RPMI8226 (cell line): ENCODE results near the gene CTSD.

Source experiments
- DNase-seq: peaks from one replicate; pipeline ENCODE4 v3.0.0-alpha.2; 2015

Gene CTSD

GRCh38 chr11:1742869-1743584, 20.7 kb downstream of the CTSD start:
- no peak for DNase-seq

DNA sequence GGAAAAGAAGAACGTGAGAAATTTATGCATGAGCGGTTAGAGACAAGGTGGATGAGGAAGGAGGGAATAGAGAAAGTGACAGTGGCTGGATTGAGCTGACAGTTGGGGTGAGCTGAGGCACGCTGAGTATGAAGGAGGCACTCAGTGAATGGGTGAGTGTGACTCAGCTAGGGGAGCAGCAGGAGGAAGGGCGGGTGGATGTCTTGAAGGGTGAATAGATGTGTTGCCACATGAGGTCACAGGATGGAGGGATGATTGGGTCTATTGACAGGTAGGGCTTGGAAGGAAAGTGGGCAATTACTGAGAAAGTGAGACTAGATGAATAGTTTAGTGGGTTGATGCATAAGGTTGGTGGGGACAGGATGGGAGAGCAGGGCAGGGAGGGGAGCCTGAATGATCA, 21.4 kb downstream of the CTSD start:
- no peak for DNase-seq

GRCh38 chr11:1741741-1742140, 22.0 kb downstream of the CTSD start:
- no peak for DNase-seq

- no peak for DNase-seq
These were observed 22.8 kb downstream of the CTSD start for GRCh38 chr11:1740786-1741530.

DNA sequence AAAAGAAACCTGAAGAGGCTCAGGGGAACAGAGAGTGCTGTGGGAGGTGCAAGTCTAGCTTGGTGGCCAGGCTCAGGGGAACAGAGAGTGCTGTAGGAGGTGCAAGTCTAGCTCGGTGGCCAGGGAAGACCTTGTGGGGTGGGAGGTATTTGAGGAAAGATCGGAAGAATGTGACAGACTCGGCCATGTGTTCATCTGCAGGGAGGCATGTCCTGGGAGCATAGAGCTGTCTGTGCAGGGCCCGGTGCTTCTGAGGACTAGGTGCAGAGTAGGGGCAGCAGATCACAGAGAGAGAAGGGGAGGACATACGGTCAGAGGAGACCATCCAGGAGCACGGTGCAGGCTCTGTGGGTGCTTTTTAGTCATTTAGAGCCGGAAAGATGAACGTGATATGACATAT, 24.2 kb downstream of the CTSD start:
- no peak for DNase-seq

DNA sequence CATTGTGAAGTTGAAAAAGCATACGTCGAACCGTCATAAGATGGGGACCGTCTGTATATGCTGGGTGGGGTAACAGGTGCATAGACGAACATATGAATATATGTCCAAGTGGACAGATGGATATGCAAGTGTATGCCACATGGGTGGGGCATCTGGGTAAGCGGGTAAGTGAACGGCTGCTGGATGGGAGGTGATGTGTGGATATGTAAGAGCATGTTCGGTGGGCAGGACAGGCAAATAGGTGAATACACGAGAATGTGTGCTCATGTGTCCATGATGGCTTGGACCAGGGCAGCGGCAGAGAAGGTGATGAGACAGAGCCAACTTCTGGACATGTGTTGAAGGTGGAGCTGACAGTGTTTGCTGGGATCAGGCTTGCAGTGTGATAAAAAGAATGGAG, 25.3 kb downstream of the CTSD start:
- no peak for DNase-seq

GRCh38 chr11:1737080-1737757, 26.5 kb downstream of the CTSD start:
- DNase-seq, result no peak

DNA sequence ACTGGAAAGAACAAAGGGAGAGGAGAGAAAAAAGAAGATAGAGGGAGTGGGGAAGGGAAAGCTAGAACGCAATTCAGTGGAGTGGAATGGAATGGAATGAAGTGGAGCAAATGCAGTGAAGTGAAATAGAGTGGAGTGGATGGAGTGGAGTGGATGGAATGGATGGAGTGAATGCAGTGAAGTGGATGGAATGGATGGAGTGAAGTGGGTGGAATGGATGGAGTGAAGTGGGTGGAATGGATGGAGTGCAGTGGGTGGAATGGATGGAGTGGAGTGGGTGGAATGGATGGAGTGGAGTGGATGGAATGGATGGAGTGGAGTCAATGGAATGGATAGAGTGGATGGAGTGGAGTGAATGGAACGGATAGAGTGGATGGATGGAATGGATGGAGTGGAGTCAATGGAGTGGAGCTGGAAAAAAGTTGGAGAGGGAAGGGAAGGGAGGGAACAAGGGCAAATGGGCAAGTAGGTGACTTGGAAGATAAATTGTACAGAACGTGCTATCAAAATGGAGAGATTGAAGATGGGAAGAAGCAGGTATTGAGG, 27.2 kb downstream of the CTSD start:
- no peak for DNase-seq

GRCh38 chr11:1735271-1735670, 28.5 kb downstream of the CTSD start:
- no peak for DNase-seq

- DNase-seq, result no peak
These were observed 29.1 kb downstream of the CTSD start for GRCh38 chr11:1734641-1735081.

- DNase-seq, result no peak
These were observed 29.7 kb downstream of the CTSD start for GRCh38 chr11:1733716-1734640.

GRCh38 chr11:1733009-1733715, 30.6 kb downstream of the CTSD start:
- no peak for DNase-seq

GRCh38 chr11:1732418-1733008, 31.2 kb downstream of the CTSD start:
- no peak for DNase-seq

DNA sequence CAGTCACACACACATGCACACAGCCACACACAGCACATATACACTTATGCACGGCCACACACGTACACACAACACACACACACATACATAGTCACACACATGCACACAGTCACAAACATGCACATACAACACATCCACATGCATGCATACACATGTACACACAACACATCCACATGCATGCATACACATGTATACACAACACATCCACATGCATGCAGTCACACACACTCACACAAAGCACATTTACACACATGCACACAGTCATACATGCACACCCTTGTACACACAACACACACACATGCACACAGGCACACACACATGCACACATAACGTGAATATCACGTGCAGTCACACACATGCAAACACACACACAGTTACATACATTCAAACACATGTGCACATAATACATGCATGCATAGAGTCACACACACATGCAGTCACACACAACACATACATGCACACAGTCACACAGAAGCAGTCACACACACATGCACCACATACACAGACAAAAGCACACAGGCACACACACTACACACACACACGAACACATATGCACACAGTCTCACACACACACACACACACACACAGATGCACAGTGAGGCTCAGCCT, 32.2 kb downstream of the CTSD start:
- DNase-seq, result no peak

GRCh38 chr11:1730059-1730629, 33.6 kb downstream of the CTSD start:
- no peak for DNase-seq

DNA sequence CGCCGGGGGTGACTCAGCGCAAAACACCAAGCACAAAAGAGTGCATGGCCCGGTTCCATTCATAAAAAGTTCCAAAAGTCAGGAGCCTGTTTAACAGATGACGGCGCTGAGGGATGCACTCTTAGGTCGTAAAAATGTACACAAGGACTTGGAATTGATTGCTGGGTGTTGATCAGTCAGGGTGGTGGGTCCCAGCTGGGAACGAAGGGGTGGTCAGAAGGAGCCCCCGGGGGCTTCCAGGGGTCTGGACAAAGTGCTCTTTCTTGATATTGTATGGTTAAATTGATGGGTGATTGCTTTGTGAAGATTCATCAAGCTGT, 34.1 kb downstream of the CTSD start:
- DNase-seq, result no peak

GRCh38 chr11:1728931-1729691, 34.6 kb downstream of the CTSD start:
- peak; percentile 37 for DNase-seq

DNA sequence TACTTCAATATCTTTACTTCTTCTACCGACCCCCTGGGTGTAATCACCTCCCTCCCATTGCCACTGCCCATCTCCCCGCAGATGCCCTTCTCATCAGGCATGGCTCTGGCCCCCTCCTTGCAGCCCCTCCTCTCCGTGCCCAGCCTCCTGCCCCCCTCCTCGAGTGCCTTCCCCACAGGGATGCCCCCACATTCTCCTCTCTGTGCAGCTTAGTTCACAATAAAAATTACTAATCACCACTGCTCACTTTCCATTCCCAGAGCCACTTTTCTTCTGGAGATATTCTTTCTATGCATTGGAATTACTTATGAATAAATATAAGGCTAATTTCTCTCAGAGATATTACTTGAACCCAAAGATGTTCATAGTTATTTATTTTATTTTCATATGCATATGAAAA, 35.4 kb downstream of the CTSD start:
- no peak for DNase-seq

DNA sequence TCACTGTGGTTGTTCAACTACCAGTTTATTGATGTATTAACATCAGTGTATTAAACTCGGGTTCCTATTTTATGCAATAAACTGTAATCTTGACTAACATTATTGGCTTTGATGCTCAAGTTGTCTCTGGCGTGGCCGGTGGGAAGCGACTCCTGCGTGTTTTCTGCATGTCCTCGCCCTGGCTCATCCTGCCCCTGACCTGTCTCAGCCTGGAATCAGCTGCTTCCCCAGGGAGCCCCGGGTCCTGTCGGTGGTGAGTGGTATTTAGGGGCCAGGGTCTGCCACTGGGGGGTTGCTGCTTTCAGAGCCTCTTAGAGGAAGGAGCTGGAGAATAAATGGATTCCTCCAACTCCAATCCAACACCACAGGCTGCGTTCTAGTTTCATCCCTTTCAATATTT, 35.9 kb downstream of the CTSD start:
- no peak for DNase-seq

DNA sequence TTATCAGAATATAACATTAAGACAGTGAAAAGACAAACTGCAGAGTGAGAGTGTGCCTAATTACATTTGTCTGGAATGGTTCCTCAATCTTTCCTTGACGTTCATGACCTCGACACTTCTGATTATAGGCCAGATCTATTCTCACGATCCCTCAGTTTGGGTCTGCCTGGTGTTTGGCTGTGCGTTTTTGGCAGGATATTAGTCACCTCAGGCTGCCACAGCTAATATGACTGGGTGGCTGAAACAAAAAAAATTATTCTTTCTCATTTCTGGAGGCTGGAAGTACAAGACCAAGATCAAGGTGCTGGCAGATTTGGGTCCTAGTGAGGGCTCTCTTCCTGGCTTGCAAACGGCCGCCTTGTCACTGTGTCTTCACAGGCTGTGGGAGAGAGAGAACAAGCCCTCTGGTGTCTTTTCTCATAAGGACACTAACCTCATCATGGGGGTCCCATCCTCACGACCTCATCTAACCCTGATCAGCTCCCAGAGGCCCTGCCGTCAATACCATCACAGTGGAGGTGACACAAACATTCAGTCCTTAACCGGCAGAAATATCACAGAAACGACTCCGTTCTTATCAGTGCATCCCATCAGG, 36.5 kb downstream of the CTSD start:
- DNase-seq, result no peak
